ENCODE results near the gene ZNF148. TPM values are rescaled to one million over a fixed set of nuclear protein-coding genes. Genes with fewer than 3 reads are reported as not detected.

ZNF148 gene
- total RNA-seq, 1 experiment from 2014 or later, result 24.8 TPM

GRCh38 chr3:125266971-125267370 is 108.2 kb downstream of the ZNF148 start:
- Histone ChIP-seq H3K79me1 (ENCODE audit: insufficient read depth, low read depth, low read length, poor library complexity, severe bottlenecking) (no peaks in the 10 kb centered on the region), H3K4me2 (ENCODE audit: insufficient read depth, insufficient read length, low read length) (no peak overlapping the region), H3K4ac (ENCODE audit: low read depth, low read length) (no peak overlapping the region), H2BK5ac (ENCODE audit: insufficient read length, low read length) (no peak overlapping the region), H3K27me3 (ENCODE audit: insufficient read depth, low read length) (no peaks in the 10 kb centered on the region), H2BK20ac (ENCODE audit: low read depth, low read length, poor library complexity, severe bottlenecking) (no peak overlapping the region), H3K23ac (ENCODE audit: insufficient read length, low read depth, low read length) (no peak overlapping the region), H3K23me2 (ENCODE audit: insufficient read length, low read depth, low read length, poor library complexity, severe bottlenecking) (no peaks in the 10 kb centered on the region), H3K4me1 (ENCODE audit: insufficient read depth, low read length) (no peaks in the 10 kb centered on the region), H3K9me3 (ENCODE audit: control insufficient read depth, low read depth, low read length) (no peaks in the 10 kb centered on the region), H3K18ac (ENCODE audit: insufficient read length, low read depth, low read length) (no peak overlapping the region), H4K8ac (replicated peaks; ENCODE audit: insufficient read length, low read depth, low read length) (no peak overlapping the region), H3T11ph (ENCODE audit: low read length) (no peak overlapping the region), H4K91ac (ENCODE audit: insufficient read length, low read depth, low read length) (no peak overlapping the region), H3K56ac (ENCODE audit: insufficient read length, low read depth, low read length) (no peak overlapping the region), H3K79me2 (ENCODE audit: insufficient read depth, low read length) (no peaks in the 10 kb centered on the region), H2BK12ac (ENCODE audit: insufficient read length, low read depth, low read length) (no peak overlapping the region), H2BK15ac (ENCODE audit: low read depth, low read length) (no peak overlapping the region), H4K5ac (ENCODE audit: insufficient read length, low read depth, low read length) (no peak overlapping the region), H2AK5ac (ENCODE audit: insufficient read length, low read length) (no peak overlapping the region), H2AFZ (ENCODE audit: low read length) (no peak overlapping the region), H2BK120ac (ENCODE audit: low read depth, low read length, poor library complexity, severe bottlenecking) (no peak overlapping the region), H4K20me1 (ENCODE audit: control insufficient read depth, insufficient read depth, insufficient read length) (no peaks in the 10 kb centered on the region), H3K14ac (ENCODE audit: insufficient read depth, low read length) (no peak overlapping the region), H3K27ac (ENCODE audit: insufficient read length, low read depth, low read length) (no peak overlapping the region), H3K9ac (ENCODE audit: extremely low read depth, insufficient read length, low read length) (no peak overlapping the region)
- Mint-ChIP-seq H3K27ac (no peak overlapping the region), H3K9me3 (peaks cover 3 to 4% of the 10 kb centered on the region in 2 experiments; a peak in 2 of 5 replicates), H3K4me3 (no peak overlapping the region), H3K36me3 (ENCODE audit: insufficient read depth in 1 of 3, low read depth in 3 of 3) (peaks cover 4 to 10% (median 9%) of the 10 kb centered on the region in 3 experiments; a peak in 5 of 7 replicates), H3K27me3 (ENCODE audit: low read depth) (no peaks in the 10 kb centered on the region), H3K4me1 (peaks cover 9% of the 10 kb centered on the region in 2 experiments)
- no CpG with 5 or more reads among the region's 3 CpGs for WGBS (ENCODE audit: extremely low coverage, insufficient read length, low lambda C conversion rate)
- TF ChIP-seq, protein P1, sequence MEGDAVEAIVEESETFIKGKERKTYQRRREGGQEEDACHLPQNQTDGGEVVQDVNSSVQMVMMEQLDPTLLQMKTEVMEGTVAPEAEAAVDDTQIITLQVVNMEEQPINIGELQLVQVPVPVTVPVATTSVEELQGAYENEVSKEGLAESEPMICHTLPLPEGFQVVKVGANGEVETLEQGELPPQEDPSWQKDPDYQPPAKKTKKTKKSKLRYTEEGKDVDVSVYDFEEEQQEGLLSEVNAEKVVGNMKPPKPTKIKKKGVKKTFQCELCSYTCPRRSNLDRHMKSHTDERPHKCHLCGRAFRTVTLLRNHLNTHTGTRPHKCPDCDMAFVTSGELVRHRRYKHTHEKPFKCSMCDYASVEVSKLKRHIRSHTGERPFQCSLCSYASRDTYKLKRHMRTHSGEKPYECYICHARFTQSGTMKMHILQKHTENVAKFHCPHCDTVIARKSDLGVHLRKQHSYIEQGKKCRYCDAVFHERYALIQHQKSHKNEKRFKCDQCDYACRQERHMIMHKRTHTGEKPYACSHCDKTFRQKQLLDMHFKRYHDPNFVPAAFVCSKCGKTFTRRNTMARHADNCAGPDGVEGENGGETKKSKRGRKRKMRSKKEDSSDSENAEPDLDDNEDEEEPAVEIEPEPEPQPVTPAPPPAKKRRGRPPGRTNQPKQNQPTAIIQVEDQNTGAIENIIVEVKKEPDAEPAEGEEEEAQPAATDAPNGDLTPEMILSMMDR (conservative IDR thresholded peaks at IDR 0.05), result no peak
- no peak for DNase-seq

Measured in H9 (cell line).